Measurements from ENCODE around the gene MYCL. TPM values are rescaled to one million over a fixed set of nuclear protein-coding genes. Genes with fewer than 3 reads are reported as not detected.

The MYCL gene
- total RNA-seq, 1 donor from 2014 or later, result 3.8 TPM

DNA sequence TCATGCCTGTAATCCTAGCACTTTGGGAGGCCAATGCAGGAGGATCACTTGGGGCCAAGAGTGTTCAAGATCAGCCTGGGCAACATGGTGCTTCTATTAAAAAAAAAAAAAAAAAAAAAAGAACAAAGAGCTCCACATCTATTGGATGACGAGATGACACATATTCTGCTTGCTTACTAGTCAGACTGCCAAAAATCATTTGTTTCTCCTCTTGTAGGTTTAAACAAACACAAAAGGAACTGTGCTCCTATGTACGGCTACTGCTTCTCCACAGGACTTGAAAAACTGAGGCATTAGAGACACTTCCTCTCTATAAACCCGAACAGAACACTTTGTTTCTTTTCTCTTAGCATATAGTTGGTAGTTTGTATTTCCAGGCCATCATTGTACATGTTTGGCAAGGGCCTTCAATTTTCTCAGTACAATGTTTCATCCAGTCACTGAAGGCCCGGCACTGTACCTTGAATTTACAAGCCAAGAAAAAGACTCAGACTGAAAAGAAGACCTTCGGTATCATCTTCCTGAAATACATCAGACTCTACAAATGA lies 24.4 kb downstream of the MYCL start:
- H3K4me3 Mint-ChIP-seq (ENCODE audit: unreplicated experiment), result no peak overlapping the region
- TF ChIP-seq CTCF (IDR thresholded peaks at IDR 0.05; ENCODE audit: insufficient read depth, low read depth, low read length) (no peak), EZH2 (IDR thresholded peaks at IDR 0.05; ENCODE audit: insufficient read depth, low read length) (no peak)
- Histone ChIP-seq H3K79me2 (ENCODE audit: insufficient read depth, low read length) (peaks cover 100% of the 10 kb centered on the region), H3K4me3 (ENCODE audit: insufficient read depth, low read depth, low read length) (no peak overlapping the region), H3K9me3 (ENCODE audit: insufficient read depth, low read depth, low read length) (no peaks in the 10 kb centered on the region), H3K36me3 (ENCODE audit: insufficient read depth, low read length) (no peaks in the 10 kb centered on the region), H3K27ac (ENCODE audit: low read depth, low read length) (no peak overlapping the region), H3K9ac (ENCODE audit: low read length) (no peak overlapping the region), H3K4me2 (ENCODE audit: low read length) (no peak overlapping the region), H3K27me3 (ENCODE audit: insufficient read depth, low read length) (no peaks in the 10 kb centered on the region), H4K20me1 (ENCODE audit: insufficient read depth, low read length) (peaks cover 69% of the 10 kb centered on the region), H2AFZ (ENCODE audit: low read depth, low read length) (no peak overlapping the region), H3K4me1 (ENCODE audit: insufficient read depth, low read length) (peaks cover 5% of the 10 kb centered on the region)
- FAIRE-seq, result no peak
- peaks cover 19% of the 10 kb centered on the region for H3K4me1 Mint-ChIP-seq (ENCODE audit: low read depth, unreplicated experiment)
- H3K27me3 Mint-ChIP-seq (ENCODE audit: low read depth, unreplicated experiment), result no peaks in the 10 kb centered on the region
- no peak for DNase-seq (ENCODE audit: low read depth)
- peaks cover 8% of the 10 kb centered on the region for H3K36me3 Mint-ChIP-seq (ENCODE audit: low read depth, unreplicated experiment)
- peak overlapping the region; percentile 20 for H3K27ac Mint-ChIP-seq (ENCODE audit: unreplicated experiment)
- no peaks in the 10 kb centered on the region for H3K9me3 Mint-ChIP-seq (ENCODE audit: unreplicated experiment)

DNA sequence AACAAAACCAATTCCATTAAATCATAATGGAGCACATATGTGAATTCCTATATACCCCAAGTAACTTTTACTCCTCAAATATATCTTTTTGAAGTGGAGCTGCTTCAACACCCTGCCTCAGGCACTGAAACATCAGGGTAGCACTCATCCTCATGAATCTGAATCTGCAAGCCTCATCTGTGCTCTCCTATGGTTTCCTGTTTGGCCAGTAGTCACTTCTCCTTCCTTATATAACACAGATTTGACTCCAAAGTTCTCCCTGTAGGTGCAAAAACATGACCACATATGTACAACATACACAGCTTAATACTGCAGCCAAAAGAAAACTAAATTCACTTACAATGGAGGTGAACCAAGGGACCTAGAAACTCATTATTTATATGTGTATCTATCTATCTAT lies 25.6 kb downstream of the MYCL start:
- Histone ChIP-seq H3K4me2 (ENCODE audit: low read length) (no peak overlapping the region), H3K4me1 (ENCODE audit: insufficient read depth, low read length) (no peaks in the 10 kb centered on the region), H3K36me3 (ENCODE audit: insufficient read depth, low read length) (no peaks in the 10 kb centered on the region), H3K4me3 (ENCODE audit: insufficient read depth, low read depth, low read length) (no peak overlapping the region), H4K20me1 (ENCODE audit: insufficient read depth, low read length) (peaks cover 81% of the 10 kb centered on the region), H3K9me3 (ENCODE audit: insufficient read depth, low read depth, low read length) (no peaks in the 10 kb centered on the region), H3K79me2 (ENCODE audit: insufficient read depth, low read length) (peaks cover 100% of the 10 kb centered on the region), H3K27ac (ENCODE audit: low read depth, low read length) (no peak overlapping the region), H3K27me3 (ENCODE audit: insufficient read depth, low read length) (no peaks in the 10 kb centered on the region), H3K9ac (ENCODE audit: low read length) (no peak overlapping the region), H2AFZ (ENCODE audit: low read depth, low read length) (no peak overlapping the region)
- H3K9me3 Mint-ChIP-seq (ENCODE audit: unreplicated experiment), result no peaks in the 10 kb centered on the region
- DNase-seq (ENCODE audit: low read depth) (no peak), FAIRE-seq (no peak)
- no peak overlapping the region for H3K4me3 Mint-ChIP-seq (ENCODE audit: unreplicated experiment)
- H3K27ac Mint-ChIP-seq (ENCODE audit: unreplicated experiment), result no peak overlapping the region
- peaks cover 15% of the 10 kb centered on the region for H3K4me1 Mint-ChIP-seq (ENCODE audit: low read depth, unreplicated experiment)
- no peak for TF ChIP-seq CTCF (IDR thresholded peaks at IDR 0.05; ENCODE audit: insufficient read depth, low read depth, low read length)
- TF ChIP-seq EZH2 (IDR thresholded peaks at IDR 0.05; ENCODE audit: insufficient read depth, low read length), result no peak
- H3K36me3 Mint-ChIP-seq (ENCODE audit: low read depth, unreplicated experiment), result peaks cover 6% of the 10 kb centered on the region
- H3K27me3 Mint-ChIP-seq (ENCODE audit: low read depth, unreplicated experiment), result no peaks in the 10 kb centered on the region

DNA sequence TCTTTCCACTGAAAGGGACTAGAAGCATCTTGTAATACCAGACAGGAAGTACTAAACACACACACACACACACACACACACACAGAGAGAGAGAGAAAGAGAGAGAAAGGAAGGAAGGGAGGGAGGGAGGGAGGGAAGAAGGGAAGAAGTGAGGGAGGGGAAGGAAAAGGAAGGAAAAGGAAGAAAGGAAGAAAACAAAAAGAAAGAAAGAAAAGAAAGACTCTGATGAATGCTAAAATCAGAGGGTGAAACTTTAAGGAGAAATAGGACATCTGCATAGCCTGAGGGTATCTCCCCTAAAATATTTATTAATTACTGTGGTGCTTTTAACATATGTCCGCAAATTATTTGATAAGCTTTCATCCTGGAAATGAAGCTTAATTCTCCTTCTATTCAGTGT lies 29.0 kb downstream of the MYCL start:
- Histone ChIP-seq H3K27ac (ENCODE audit: low read depth, low read length) (no peak overlapping the region), H3K4me3 (ENCODE audit: insufficient read depth, low read depth, low read length) (no peak overlapping the region), H3K4me1 (ENCODE audit: insufficient read depth, low read length) (no peaks in the 10 kb centered on the region), H3K9ac (ENCODE audit: low read length) (no peak overlapping the region), H3K9me3 (ENCODE audit: insufficient read depth, low read depth, low read length) (no peaks in the 10 kb centered on the region), H3K36me3 (ENCODE audit: insufficient read depth, low read length) (no peaks in the 10 kb centered on the region), H3K27me3 (ENCODE audit: insufficient read depth, low read length) (no peaks in the 10 kb centered on the region), H4K20me1 (ENCODE audit: insufficient read depth, low read length) (peaks cover 64% of the 10 kb centered on the region), H2AFZ (ENCODE audit: low read depth, low read length) (no peak overlapping the region), H3K4me2 (ENCODE audit: low read length) (no peak overlapping the region), H3K79me2 (ENCODE audit: insufficient read depth, low read length) (peaks cover 86% of the 10 kb centered on the region)
- TF ChIP-seq CTCF (IDR thresholded peaks at IDR 0.05; ENCODE audit: insufficient read depth, low read depth, low read length) (no peak), EZH2 (IDR thresholded peaks at IDR 0.05; ENCODE audit: insufficient read depth, low read length) (no peak)
- Mint-ChIP-seq H3K36me3 (ENCODE audit: low read depth, unreplicated experiment) (peaks cover 9% of the 10 kb centered on the region), H3K27me3 (ENCODE audit: low read depth, unreplicated experiment) (no peaks in the 10 kb centered on the region), H3K4me3 (ENCODE audit: unreplicated experiment) (no peak overlapping the region), H3K9me3 (ENCODE audit: unreplicated experiment) (no peaks in the 10 kb centered on the region), H3K4me1 (ENCODE audit: low read depth, unreplicated experiment) (peaks cover 8% of the 10 kb centered on the region), H3K27ac (ENCODE audit: unreplicated experiment) (no peak overlapping the region)
- FAIRE-seq (no peak), DNase-seq (ENCODE audit: low read depth) (no peak)
